ENCODE results near the gene TNS1.
A peak's percentile ranks its signal among the peaks of the same experiment; 100 is the strongest.
"Not testable (repeated sequence)": the region's sequence is repeated elsewhere in the genome, so short reads cannot be mapped to it uniquely, and the experiment has no call there.

Gene TNS1

GRCh38 chr2:218002845-218003180 lies at the start of gene TNS1:
Gene TNS1 (minus strand): TSS chr2:218002995. CDS start chr2:218002872, 123 bp downstream.
- no peak for DNase-seq (ENCODE audit: low read depth in 2 of 2, low spot score in 1 of 2)

GRCh38 chr2:218051903-218052302 lies 49.1 kb upstream of the TNS1 start:
- DNase-seq (ENCODE audit: low read depth in 2 of 2, low spot score in 1 of 2): no peak

- no peak for DNase-seq (ENCODE audit: low read depth in 2 of 2, low spot score in 1 of 2)
Measured at GRCh38 chr2:218047536-218048225, 44.9 kb upstream of the TNS1 start.

- no peak for DNase-seq (ENCODE audit: low read depth in 2 of 2, low spot score in 1 of 2)
Measured at GRCh38 chr2:218046238-218046637, 43.4 kb upstream of the TNS1 start.

- DNase-seq (ENCODE audit: low read depth in 2 of 2, low spot score in 1 of 2): not testable (repeated sequence)
Measured at GRCh38 chr2:218044599-218044998, 41.8 kb upstream of the TNS1 start.

- no peak for DNase-seq (ENCODE audit: low read depth in 2 of 2, low spot score in 1 of 2)
Measured at GRCh38 chr2:218043701-218044109, 40.9 kb upstream of the TNS1 start.

- no peak for DNase-seq (ENCODE audit: low read depth in 2 of 2, low spot score in 1 of 2)
Measured at GRCh38 chr2:218043100-218043499, 40.3 kb upstream of the TNS1 start.

- DNase-seq (ENCODE audit: low read depth in 2 of 2, low spot score in 1 of 2): no peak
Measured at GRCh38 chr2:218041302-218042168, 38.7 kb upstream of the TNS1 start.

GRCh38 chr2:218040883-218041282 lies 38.1 kb upstream of the TNS1 start:
- no peak for DNase-seq (ENCODE audit: low read depth in 2 of 2, low spot score in 1 of 2)

- DNase-seq (ENCODE audit: low read depth in 2 of 2, low spot score in 1 of 2): no peak
Measured at GRCh38 chr2:218039171-218039570, 36.4 kb upstream of the TNS1 start.

GRCh38 chr2:218036371-218036770 lies 33.6 kb upstream of the TNS1 start:
- DNase-seq (ENCODE audit: low read depth in 2 of 2, low spot score in 1 of 2): no peak

- DNase-seq (ENCODE audit: low read depth in 2 of 2, low spot score in 1 of 2): no peak
Measured at GRCh38 chr2:218035463-218036100, 32.8 kb upstream of the TNS1 start.

GRCh38 chr2:218034497-218035213 lies 31.9 kb upstream of the TNS1 start:
- peak; percentile 19 to 34 for DNase-seq (ENCODE audit: low read depth in 2 of 2, low spot score in 1 of 2)

GRCh38 chr2:218033590-218034496 lies 31.0 kb upstream of the TNS1 start:
- DNase-seq (ENCODE audit: low read depth in 2 of 2, low spot score in 1 of 2): no peak

- DNase-seq (ENCODE audit: low read depth in 2 of 2, low spot score in 1 of 2): no peak
Measured at GRCh38 chr2:218033208-218033589, 30.4 kb upstream of the TNS1 start.

GRCh38 chr2:218032336-218033171 lies 29.8 kb upstream of the TNS1 start:
- DNase-seq (ENCODE audit: low read depth in 2 of 2, low spot score in 1 of 2): no peak

- DNase-seq (ENCODE audit: low read depth in 2 of 2, low spot score in 1 of 2): no peak
Measured at GRCh38 chr2:218031771-218032257, 29.0 kb upstream of the TNS1 start.

GRCh38 chr2:218031261-218031660 lies 28.5 kb upstream of the TNS1 start:
- no peak for DNase-seq (ENCODE audit: low read depth in 2 of 2, low spot score in 1 of 2)
